DOHH2 (cell line): ENCODE measurements around the gene FAM118B.

ENCODE experiments used
- CTCF ChIP-seq: fragments of 200-600 bp; sonication (generic); IDR thresholded peaks from one replicate; pipeline ENCODE4 v1.5.1; 2014; ENCODE audit warnings: antibody characterized with exemption, mild to moderate bottlenecking, low read depth, low read length; ENCODE audit not compliant: poor library complexity, severe bottlenecking
- EZH2phosphoT487 ChIP-seq: fragments of 200-600 bp; sonication (generic); IDR thresholded peaks from 2 replicates; pipeline ENCODE4 v1.6.1; 2017; ENCODE audit warnings: borderline replicate concordance, mild to moderate bottlenecking, antibody characterized with exemption, low read length, moderate library complexity, mixed read lengths

DNA sequence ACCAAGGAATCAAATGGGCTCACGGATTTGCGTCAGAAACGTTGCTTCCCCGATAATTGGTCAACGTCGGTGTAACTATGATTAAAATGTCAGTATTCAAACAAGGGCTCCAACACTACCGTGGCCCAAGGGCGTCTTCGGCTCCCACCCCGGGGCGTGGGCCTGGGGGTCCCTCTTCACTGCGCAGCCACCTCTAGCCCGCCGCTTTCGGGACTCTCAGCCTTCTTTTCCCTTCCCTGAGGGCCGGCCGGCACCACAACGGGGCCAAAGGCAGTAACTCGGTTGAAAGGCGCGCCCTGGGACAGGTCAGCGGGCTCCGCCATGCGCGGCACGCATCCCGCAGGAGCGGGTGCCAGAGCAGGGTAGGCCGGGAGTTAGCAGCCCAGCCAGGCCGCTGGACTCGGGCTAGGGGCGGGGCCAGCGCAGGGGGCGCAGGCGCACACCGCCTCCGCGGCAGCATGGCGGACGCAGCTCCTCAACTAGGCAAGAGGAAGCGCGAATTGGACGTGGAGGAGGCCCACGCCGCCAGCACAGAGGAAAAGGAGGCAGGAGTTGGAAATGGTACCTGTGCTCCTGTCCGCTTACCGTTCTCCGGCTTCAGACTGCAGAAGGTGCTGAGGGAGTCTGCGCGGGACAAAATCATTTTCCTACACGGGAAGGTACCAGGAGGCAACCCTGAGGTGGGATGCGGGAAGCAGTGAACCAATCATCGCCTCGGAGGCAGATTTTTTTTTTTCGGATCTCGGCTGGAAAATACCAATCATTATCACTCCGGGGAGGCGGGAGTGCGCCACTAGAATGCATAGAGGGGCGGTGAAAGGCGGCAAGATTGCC, 92.3 kb downstream of the FAM118B start, which contains the start of gene DCPS:
- TF ChIP-seq CTCF (no peak), EZH2phosphoT487 (no peak)
